ENCODE measurements around the gene NUAK2.
"Not testable (repeated sequence)": the region's sequence is repeated elsewhere in the genome, so short reads cannot be mapped to it uniquely, and the experiment has no call there.

Gene NUAK2

DNA sequence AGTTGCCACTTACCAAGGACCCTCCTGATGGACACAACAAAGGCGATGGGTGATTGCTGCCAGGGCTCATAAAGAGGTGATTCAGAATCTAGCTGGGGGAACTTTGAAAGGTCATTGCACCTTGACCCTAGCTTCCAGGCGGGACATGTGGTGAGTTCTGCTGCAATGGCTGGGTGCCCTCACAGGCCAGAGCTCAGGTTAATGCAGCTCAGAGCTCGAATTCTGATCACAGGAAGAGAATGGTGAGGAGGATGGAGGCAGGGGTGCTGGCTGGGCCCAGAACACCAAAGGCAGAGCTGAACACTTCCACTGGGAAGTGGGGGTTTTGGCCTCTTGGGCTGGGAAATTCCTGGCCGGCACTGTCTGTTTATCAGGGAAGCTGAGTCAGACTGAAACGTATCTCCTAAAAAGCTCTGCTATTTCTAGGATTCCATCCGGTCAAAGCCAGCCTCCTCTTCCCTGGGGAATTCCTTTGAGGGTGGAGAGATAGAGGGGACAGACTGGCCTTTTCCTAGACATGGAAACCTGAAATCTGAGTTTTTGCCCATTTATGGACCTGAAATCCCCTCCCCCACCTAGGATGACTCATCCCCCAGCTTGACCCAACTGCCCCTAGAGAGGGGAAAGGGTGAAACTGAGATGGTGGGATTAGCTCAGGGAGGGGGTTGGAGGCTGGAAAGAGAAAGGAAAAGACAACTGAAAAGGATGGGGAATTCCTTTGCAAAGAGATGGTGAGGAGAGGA, 27.2 kb downstream of the NUAK2 start:
- no peak for DNase-seq

DNA sequence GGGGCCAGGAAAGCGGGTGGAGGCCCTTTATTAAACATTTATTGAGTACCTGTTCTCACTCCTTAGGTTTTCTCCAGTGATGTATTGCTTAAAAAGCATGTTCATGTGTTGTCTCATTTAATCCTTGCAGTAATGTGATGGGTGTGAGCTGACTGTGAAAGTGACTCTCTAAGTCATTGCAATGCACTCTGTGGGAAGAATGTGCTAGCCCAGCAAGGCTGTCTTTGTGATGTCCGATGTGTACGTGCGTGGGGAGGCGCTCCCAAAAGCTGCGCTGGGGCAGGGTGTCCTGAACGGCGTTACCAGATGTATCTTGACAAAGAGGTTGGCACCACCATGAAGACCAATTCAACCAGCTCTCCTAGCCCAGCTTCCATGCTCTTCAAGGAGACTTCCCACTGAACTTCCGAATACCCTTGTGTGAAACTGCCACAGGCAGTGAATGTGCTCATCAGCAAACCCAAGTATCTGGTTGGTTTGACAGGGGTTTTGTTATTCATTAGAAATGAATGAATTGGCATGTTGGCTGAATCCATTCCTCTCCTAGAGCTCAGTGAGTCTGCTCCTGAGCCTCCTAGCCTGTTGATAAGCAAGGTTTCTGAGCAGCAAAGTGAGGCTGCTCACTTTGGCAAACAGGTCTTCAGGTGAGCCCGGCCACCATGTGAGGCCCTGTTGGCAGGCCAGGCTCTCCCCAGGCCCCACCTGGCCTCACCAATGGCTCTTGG, 28.0 kb downstream of the NUAK2 start:
- DNase-seq: no peak

DNA sequence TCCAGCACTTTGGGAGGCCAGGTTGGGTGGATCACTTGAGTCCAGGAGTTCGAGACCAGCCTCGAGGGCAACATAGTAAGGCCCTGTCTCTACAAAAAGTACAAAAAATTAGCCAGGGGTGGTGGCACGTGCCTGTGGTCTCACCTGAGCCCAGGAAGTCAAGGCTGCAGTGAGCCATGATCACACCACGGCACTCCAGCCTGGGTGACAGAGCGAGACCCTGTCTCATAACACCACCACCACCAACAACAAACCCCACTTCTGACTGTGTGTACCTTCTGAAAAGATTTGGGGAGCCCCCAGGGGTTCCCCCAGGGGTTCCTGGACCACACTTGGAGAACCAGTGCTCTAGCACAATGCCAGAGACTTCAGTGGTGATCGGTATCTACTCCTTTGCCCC, 29.9 kb downstream of the NUAK2 start:
- DNase-seq: no peak

DNA sequence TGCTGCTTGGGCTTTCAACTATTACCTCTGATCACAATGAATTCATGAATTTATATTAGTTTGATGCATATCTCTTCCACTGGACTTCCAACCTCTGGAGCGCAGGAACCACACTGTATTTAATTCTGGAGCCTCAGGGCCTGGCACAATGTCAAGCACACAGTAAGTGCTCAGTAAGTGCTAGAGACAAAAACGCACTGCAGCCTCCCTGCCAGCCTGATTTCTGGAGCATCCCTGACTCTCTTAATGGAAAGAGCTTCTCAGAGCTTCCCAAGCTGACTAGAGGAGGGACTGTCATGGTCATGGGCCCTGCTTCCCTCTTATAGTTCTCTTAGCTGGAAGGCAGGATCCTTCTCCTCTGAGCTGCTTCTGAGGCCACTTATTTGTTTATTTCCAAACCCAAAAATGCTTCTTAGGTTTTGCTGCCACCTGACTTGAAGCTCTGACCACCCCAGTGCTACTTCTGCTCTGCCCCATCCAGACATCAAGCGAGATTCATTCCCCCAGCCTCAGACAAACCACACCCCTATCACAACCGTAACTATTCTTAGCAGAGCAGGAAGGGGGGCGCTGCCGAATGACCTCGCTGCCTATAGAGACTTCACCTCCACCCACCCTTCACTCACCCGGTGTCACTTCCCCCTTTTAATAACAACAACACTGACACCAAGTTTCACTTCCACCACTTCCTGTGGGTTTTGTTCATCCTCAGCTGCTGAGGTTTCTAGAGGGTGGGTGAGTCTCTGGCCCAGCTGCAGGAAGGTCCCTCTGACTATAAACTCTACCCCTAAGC, 33.6 kb downstream of the NUAK2 start:
- DNase-seq: no peak

DNA sequence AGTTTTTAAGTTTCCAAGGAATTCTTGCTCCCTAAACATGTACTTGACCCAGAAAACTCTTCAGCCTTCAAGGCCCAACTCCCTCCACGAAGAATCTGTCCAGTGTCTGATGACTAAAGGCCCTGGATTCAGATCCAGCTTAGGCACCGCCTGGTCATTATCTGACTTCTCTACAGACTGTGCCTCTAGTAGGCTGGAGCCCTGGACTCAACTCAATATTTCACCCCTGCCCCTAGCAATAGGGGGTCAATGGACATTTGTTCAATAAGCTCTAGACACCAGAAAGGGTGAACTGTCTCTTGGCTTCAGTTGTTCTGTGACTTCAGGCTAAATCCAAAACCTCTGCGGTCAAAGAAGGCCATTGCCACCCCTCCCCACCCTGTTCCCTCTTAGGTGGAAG, 34.5 kb downstream of the NUAK2 start:
- no peak for DNase-seq

DNA sequence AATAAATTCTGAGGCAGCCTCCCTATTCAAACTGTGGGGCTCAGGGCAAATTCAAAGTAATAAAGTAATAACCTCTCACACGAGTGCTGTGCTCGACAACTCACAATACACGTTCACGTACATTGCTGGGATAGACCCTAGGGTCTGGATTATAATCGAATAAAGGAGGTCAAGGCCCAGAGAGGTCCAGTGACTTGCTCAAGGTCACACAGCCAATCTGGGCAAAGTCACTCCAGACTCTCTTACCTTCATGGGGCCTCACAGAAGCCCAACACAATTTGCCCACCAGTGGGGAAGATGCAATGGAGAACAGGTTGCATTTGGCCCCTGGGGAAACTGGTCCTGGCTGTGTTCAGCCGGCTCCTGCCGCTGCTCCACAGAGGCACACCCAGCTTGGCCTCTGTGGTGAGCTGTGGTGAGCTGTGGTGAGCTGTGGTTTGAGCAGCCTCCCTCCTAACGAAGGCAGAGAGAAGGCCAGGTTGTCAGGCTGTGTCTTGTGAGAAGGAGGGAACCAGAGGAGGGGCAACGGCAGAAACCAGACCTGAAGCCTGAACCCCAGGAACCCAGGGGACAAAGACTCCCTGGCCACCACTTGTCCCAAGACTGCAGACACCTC, 35.1 kb downstream of the NUAK2 start:
- no peak for DNase-seq

DNA sequence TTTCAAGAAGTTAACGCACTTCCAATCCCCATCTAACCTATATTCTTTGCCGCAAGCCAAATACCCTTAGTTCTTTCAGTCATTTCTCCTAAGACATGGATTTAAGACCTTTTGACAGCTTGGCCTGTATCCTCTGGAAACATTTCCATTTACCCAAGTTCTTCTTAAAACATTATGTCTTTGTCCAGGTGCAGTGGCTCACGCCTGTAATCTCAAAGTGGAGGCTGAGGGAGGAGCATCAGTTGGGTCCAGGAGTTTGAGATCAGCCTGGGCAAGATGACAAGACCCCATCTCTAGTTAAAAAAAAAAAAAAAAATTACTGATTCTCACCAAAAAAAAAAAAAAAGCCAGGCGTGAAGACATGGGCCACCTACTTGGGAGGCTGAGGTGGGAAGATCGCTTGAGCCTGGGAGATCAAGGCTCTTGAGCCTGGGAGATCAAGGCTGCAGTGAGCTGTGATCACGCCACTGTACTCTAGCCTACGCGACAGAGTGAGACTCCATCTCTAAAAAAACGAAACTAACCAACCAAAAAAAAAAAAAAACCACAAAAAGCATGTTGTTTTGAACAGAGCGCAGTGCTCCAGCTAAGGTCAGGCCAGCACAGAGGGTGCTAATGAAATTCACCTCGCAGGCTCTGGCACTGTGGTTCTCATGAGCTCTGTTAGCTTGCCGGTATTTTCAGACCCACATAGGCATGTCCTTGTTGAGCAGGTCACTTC, 36.0 kb downstream of the NUAK2 start:
- DNase-seq: no peak

DNA sequence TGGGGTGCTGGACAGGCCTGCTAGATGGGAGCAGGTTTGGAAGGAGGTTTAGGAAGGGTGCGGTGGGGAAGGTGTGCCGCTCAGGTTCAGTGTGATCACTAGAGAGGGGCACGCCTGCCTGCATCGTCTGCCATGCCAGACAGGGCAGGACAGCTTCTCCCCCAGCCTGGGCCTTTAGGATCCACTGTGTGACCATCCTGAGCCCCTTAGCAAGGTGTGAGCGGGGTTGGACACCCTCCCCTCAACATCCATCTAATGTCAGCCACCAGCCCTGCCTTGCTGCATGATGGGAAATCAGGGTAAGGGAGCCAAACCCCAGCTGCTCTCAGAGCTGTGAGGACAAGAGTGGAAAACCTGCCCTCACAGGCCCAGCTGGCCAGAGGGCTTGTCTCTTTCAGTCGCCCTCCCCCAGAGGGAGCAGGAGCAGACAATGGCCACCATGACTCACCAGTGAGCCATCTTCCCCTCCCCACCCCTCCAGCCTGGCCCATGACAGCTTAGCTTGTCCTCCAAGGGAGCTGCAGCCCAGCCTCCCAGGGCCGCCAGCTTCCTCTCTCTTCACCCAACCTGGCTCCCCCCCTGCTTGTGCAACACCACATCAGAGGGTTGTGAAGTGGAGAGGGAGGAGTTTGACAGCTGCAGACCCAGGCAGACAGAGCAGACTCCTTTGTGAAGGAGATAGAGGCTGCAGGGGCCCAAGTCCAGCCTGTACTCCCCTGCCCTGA, 37.0 kb downstream of the NUAK2 start:
- peak; percentile 80 for DNase-seq

DNA sequence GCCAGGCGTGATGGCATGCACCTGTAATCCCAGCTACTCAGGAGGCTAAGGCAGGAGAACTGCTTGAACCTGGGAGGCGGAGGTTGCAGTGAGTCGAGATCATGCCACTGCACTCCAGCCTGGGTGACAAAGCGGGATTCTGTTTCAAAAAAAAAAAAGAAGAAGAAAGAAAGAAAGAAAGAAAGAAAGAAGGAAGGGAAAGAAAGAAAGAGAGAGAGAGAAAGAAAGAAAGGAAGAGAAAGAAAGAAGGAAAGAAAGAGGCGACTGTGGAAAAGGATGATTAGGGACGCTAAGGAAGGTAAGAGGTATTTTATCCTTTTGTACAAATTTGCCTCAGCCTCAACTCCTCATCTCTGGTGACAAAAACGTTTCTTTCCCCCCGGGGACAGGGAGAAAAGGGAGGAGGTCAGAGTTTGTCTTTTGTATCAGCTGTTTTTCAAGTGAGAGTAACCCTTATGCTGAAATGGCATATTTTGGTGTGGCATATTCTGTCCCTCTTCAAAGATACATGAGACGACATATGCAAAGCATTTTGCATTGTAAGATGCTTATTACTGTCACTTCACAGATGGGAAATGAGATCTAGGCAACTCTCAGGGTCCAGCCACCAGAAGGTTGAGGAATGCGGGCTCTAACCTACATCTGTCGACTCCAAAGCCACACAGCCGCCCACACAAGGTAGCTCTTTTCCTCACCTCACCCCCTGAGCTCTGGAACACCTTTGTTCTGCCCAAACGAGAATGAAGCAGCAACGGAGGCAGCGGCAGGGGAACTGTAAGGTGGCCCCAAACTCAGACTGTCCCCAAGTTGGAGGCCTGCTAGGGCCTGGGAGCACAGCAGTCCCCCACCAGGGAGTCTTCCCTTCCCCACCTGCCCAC, 38.0 kb downstream of the NUAK2 start:
- no peak for DNase-seq

DNA sequence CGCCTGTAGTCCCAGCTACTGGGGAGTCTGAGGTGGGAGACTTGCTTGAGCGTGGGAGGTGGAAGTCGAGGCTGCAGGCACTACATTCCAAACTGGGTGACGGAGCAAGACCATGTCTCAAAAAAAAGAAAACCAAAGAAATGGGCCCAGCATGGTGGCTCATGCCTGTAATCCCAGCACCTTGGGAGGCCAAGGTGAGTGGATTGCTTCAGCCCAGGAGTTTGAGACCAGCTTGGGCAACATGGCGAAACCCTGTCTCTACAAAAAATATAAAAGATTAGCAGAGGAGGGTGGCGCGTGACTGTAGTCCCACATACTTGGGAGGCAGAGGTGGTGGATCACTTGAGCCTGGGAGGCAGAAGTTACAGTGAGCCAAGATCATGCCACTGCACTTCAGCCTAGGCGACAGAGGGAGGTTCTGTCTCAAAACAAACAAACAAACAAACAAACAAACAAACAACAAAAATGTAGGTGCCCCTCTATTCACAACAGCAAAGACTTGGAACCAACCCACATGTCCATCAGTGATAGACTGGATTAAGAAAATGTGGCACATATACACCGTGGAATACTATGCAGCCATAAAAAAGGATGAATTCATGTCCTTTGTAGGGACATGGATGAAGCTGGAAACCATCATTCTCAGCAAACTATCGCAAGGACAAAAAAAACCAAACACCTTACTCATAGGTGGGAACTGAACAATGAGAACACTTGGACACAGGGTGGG, 40.7 kb downstream of the NUAK2 start:
- DNase-seq: not testable (repeated sequence)

DNA sequence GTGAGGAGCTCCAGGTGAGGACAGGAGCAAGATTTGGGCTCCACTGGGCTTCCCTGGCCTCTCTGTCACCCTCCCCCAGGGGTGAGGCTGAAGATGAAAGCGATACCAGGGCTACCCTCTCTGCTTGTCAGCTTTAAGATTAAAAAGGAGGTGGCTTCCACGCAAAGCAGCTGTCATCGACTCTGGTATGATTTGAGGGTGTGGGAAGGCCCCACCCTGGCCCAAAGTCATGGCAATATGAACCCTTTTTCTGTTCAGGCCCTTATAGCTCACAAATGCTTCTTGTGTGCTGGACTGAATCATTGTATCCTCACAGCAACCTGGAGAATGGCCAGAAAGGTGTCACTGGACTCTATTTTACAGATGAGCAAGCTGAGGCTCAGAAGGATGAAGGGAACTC, 41.6 kb downstream of the NUAK2 start:
- DNase-seq: no peak

DNA sequence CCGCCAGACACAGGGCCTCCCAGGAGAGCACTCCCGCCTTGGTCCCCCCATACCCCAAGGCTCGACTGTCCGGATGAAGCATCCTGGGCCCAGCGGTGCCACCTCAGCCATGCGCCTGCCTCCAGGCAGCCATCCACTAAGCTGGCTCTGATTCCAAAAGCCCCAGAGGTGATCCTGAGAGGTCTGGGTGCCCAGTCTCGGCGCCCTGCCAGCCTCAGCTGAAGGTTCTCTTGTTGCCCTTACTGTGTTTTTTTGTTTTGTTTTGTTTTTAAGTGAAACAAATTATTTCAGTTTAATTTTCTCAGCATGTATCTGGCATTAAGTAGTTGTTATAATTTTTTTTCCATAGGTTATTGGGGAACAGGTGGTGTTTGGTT, 44.9 kb downstream of the NUAK2 start:
- no peak for DNase-seq

DNA sequence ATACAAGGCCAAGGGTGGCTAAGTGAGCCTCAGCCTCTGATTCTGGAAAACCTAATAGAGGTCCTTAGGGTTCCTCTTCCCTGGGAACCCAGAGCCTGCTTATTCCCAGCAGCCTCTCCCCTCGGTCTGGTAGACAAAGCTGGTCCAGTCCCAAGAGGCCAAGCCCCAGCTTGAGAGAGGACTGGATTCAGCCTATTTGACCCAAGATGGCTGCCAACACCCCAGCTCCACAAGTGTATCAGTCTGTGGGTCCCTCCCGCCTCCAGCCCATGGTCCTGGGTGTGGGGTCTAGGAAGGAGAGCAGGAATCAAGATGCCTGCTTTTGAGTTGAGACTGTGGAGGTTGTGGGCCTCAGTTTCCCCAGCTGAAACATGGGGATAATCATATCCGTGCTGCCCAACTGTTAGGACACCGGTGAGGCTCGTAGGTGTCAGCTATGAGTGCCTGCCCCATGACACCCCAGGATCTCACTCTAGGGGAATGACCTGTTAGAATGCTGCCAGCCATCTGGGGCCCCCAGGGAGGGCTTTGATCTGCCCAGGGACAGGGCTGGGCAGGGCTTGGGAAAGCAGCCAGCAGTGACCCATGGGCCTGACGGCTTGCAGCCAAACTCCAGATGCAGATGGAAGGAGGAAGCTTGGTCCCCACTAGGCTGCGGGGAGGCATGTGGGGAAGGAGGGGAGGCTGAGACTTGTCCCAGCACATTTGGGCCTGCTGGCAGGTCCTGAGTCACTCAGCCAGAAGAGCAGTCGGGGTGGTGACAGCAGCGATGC, 45.4 kb downstream of the NUAK2 start:
- no peak for DNase-seq

DNA sequence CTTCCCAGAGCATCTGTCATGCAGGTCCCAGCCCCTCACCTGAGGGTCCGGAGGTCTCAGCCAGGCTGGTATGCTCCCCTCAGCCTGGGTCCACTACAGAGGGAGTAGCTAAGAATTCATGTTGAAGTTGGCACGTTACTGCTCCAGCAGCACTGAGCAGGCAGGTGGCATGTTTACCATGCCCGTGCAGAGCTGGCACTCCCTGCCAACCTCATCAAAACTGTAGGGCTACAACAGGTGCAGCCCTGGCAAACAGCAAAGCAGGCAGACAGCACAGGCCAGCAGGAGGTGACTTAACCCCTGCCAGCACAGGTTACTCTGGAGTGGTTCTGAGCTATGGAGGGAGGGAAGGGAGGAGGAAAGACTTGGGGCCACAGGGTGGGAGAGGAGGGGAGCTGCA, 46.4 kb downstream of the NUAK2 start:
- DNase-seq: peak; percentile 84

DNA sequence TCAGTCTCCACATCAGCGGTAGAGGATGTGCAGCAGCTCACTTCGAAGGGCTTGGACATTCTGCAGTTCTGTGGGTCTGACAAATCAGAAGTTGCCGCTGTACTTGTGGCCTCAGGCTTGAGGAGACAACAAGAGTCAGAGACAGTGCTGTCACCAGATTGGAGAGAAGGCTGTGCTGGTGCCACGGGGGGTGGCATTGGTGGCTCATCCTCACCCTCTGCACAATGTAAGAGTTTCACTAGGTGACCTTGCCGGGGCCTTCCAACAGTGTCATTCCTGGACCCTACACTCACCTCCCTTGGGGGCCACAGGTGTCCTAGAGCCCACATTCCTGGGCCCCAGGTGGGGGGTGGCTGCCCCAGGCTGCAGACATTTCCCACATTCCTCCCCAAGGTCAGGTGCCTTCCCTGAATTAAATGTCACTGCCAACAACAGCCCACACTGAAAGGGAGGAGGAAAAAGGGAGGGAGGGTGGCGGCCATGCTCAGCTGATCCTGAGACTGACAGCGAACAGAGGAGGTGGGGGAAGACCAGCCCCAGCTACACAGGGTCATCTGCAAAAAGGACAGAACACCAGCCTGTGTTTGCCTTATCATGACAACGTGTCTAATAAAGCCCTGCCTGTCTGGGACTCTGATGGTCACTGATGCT, 47.4 kb downstream of the NUAK2 start:
- no peak for DNase-seq

DNA sequence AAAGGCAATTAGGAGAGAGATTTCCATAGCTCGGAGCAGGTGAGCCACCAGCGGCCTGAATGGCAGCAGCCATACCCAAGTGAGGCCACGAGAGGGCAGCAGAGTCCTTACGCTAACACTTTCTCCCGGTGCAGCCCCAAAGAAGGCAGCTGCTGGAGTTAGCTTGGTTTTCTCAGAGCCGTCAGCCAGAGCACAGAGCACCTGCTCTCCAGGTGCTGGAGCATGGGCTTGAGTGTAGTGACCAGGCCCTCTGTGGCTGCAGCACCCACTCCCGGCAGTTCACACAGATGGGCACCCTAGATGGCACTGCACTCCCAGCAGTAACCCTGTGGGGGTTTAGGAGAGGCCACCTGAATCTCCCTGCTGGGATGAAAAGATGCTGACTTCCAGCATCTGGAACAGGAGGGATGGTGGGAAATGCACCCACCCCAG, 48.0 kb downstream of the NUAK2 start:
- DNase-seq: peak; percentile 89

DNA sequence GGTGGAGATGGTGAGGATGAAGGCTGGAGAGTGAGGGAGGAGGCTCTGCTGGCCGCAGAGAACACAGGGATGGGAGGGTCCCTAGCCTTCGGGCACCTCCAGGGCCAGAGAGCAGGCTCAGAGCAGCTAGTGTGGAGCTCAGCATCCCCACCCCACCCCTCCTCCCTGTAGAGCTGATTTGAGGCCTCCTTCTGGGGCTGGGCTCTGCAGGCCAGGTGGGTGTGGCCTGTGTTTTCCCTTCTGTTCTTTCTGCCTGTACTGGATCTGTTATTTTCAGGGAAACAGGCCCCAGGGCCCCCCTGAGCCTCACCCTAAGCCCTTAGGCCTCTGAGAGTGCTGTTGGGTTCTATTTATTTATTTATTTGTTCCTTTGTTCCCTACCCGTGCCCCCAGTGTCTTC, 49.0 kb downstream of the NUAK2 start:
- no peak for DNase-seq

DNA sequence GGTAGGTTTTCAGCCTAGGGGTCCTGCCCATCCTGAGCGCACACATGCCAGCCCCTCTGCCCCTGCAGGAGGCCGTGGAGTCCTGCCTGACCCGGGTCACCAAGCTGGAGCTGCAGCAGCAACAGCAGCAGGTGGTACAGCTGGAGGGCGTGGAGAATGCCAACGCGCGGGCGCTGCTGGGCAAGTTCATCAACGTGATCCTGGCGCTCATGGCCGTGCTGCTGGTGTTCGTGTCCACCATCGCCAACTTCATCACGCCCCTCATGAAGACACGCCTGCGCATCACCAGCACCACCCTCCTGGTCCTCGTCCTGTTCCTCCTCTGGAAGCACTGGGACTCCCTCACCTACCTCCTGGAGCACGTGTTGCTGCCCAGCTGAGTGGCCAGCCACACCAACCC, 49.8 kb downstream of the NUAK2 start:
- DNase-seq: no peak

DNA sequence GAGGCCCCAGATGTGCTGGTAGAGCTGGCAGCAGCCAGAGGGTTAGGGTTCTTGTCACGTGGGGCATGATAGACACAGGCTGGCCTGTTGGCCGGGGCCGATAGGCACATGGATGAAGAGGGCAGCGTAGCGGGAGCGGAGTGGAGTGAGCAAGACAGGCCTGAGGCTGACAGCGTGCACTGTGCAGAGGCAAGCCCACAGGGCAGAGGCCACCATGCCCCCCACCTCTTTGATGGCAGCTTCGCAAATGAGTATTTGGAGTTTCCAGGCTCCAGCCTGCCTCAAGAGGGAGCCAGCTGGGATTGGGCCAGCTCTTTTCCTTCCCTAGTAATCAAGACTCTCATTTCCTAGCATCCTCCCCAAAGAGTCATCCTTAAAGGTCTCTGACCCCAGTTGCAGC, 50.3 kb downstream of the NUAK2 start:
- no peak for DNase-seq

Data from DMS79 treated with DMSO at 0.1 percent for 48 hours (cell line).